Kidney capillary endothelial cell (primary cell): ENCODE measurements around the gene RAD51B.

ENCODE experiments used
- DNase-seq: peaks from one replicate; pipeline ENCODE4 v3.0.0-alpha.2; 2018; ENCODE audit warnings: low spot score

The RAD51B gene

DNA sequence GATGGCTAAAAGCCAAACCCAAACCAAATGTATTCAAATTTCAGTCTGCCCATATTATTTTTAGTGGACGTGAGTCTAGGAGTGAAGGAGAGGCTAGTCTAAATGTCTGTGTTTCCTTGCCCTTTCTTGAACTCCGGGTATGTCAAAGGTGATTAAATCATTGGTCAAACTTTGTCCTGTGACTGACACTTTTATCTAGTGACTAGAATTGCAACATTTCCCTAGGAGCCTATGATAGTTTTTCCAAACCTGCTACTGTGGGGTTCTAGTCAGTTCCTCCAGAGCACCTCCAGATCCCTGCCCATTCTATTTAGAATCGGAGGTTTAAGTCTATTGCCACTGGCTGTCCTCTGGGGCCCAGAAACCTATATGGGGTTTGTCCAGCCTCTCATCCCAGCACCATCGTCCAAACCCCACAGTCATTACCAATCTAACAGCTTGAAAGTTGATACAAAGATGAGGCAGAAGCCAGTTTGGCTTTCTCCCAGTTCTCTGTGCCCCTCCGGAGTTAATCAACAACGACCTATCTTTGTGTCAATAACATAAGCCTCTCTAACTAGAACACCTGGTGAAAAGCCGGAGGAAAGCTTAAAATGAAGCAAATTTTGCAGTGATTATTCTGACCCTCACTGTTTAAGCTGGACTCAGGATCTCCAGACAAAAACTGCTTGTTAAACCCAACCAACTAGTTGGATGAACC, 666.6 kb downstream of the RAD51B start:
- no peak for DNase-seq

DNA sequence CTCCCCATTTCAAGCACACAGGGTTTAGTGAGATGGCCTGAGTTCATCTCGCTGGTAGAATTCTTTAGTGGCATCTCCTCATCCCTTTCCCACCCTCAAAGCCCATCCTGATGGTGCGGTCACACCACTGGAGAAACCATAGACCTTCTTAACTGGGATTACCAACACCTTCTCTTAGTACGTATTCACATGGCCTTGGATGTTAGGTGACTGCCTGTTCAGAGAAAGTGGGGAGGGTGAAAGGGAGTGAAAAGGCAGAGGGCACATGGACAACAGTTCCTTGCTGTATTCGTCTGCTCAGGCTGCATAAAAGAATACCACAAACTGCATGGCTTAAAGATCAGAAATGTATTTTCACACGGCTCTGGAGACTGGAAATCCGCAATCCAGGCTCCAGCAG, 667.2 kb downstream of the RAD51B start:
- DNase-seq, result no peak

GRCh38 chr14:68487805-68488590, 668.4 kb downstream of the RAD51B start:
- no peak for DNase-seq

DNA sequence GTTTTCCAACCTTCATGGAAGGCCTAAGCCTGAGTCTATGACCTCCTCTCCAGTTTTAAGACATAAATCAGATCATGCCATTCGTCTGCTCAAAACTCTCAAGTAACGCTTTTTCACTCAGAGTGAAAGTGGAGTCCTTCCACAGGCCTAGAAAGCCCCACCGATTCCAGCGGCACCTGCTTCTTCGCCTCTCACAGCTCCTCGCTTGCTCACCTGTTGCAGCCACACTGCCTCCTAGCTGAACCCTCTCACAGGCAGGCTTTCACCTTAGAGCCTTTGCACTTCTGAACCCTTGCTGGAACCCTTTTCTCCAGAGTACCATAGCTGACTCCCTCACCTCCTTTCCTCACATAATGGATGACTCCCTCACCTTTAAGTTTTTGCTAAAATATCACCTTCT, 672.2 kb downstream of the RAD51B start:
- DNase-seq, result no peak

DNA sequence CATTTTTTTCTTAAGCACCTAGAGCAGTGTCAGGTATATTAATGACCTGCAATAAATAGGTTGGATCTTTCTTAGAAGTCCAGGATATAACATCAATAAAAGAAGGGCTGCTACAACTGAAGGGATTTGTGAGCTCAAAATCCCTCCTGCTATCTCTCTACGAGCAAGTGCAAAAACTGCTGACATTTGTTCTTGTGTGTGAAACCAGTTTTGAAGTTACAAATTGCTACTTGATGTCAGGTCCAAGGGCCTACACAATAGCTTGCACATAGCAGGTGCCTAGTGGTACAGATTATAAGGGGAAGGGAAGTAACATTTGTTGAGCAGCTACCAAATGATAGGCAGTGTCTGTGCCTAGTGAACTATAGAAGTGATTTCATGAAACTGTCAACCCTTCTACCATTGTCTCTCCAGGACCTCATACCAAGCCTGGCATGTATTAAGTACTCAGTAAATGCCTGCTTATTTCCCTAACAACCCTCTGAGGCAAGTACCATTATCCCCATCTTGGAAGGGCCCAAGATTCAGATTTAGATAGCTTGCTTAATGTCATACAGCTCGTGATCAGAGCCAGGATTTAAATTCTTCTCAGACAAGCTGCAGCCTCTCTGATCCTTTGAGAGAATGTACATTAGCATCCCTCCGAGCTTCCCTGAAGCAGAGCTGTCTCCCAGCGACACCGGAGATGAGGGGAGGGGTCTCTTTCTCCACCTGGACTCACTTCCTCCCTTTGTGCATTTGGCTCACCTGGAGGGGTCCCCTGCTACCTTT, 673.0 kb downstream of the RAD51B start:
- no peak for DNase-seq

DNA sequence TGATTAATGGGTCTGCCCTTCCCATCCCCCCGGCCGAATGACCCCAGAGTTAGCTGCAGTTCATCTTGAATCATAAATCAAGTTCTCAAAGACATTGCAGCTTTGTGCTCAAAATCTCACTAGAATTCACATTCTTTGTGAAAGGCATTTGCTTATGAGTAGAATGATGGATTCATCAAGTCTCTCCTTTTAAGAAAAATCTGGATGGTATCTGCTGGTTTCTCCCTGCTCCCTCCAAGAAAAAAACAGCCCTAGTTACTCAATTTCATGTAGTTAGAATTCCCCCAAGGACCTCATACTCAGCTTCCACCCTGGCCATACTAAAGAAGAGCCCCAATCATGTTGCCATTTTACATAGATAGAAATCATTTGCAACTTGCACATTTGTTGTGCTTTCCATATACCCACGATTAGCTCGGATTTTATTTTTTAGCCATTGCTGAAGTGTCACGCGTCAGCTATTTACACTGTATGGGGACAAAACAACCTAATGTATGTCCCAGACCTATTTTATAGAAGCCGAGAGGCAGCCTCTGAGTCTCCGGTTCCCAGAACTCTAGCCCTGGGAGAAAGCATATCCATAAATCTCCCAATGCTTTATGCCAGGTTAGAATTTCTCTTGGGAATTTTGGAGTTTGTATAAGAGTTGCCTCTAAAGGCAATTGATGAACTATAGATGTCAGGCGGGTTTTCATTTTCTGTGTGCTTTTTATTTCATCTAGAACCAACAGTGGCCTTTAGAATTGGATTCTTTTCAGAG, 673.8 kb downstream of the RAD51B start:
- no peak for DNase-seq

GRCh38 chr14:68495101-68496039, 675.8 kb downstream of the RAD51B start:
- DNase-seq, result peak; percentile 82

- DNase-seq, result no peak
Observed at GRCh38 chr14:68497011-68497410, 677.4 kb downstream of the RAD51B start.

- DNase-seq, result no peak
Observed at GRCh38 chr14:68499451-68499850, 679.9 kb downstream of the RAD51B start.

GRCh38 chr14:68501171-68501570, 681.6 kb downstream of the RAD51B start:
- DNase-seq, result peak; percentile 24

GRCh38 chr14:68501614-68502052, 682.1 kb downstream of the RAD51B start:
- DNase-seq, result peak; percentile 8

- no peak for DNase-seq
Observed at GRCh38 chr14:68502230-68502629, 682.7 kb downstream of the RAD51B start.

DNA sequence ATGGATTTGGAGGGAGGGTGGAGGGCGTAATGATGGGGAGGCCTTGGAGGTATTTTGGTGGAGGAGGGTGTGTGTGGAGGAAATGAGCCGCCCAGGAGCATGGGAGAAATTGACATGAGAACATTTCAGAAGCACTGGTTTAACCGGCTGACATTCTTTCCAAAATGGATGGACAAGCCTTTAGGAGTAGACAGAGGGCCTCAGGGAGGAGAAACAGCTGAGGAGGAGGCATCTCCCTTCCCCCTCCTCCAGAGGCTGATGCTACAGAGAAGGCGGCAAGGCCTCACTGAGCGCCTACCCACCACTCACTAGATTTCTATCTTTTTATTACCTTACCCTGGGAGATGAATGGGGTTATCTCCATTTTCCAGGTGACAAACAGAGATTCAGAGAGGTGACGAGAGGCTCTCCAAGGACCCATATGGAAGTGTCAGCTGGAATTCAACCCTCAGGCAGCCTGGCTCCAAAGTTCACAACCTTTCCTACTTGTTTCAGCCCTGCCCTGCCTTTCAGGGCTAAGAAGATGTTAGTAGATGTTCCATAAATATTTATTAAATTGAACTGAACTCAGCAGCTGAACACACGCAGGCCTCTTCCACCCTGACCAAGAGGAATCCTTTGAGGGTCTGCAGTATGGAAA, 683.7 kb downstream of the RAD51B start:
- no peak for DNase-seq

DNA sequence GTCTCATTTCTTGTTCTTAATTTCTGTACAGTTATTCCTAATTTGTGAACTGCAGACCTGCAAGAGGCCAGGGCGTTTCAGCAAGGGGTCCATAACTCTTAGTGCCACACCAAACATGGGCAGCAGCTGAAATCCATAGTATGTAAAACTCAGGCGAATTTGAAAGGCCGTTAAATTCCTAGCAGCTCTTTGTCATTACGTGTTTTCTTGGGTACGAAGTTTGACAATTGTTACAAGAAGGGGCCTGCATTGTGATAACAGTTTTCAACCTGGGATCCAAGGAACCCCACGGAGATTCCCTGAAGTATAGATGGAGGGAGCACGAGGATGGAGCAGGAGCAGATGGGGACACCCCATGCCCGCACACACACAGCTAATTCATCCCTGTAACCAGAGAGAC, 685.3 kb downstream of the RAD51B start:
- no peak for DNase-seq

DNA sequence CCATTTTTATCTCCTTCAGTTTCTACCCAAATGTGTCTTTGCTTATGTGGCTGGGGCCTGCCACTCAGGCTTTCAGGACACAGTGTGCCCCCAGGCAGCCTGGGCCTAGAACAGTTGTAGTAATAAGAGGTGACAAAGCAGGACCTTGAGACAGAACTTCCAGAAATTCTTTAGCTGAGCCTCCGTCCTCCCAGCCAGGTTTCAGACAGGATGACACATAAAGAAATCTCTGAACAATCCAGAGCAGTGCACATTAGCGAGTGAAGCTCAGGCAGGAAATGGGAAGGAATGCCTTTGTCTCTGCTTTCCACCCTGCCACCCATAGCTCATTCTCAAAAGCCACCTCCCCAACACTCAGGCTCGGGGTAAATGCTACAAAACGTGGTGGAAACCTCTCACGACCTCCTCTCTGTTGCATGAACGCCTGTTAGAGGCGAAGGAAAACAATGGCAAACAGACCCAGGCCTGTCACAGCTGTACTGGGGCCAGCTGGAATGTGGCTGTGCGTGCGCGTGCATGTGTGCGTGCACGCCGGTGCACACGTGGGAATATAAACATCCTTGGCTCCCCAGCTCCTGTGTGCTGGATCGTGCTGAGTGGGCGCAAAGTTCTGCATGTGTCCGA, 686.6 kb downstream of the RAD51B start:
- DNase-seq, result peak; percentile 90

GRCh38 chr14:68506645-68507419, 687.3 kb downstream of the RAD51B start:
- DNase-seq, result no peak

GRCh38 chr14:68507544-68508081, 688.0 kb downstream of the RAD51B start:
- no peak for DNase-seq

DNA sequence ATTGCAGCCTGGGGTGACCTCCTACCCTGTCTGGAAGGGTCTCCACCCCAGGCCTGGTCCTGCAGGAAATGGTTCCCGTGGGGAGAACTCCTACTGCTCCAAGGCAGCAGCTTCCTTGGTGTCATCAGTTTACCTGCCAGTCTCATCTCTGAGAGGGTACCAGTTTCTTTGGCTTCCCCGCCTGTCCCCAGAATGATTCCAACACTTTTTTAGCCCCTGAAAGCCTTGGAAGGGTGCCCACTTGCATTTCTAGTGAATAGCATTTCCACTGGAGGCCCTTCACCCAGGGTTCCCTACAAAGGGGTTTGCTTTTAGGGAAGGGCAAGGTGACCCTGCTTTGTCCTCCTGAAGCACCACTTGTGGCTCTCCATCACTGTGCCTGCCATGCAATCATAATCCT, 689.0 kb downstream of the RAD51B start:
- DNase-seq, result no peak
